Measurements from ENCODE around the gene TGOLN2. TPM values are rescaled to one million over a fixed set of nuclear protein-coding genes. Genes with fewer than 3 reads are reported as not detected.

Gene TGOLN2
- total and polyA plus RNA-seq, 2 of the 13 experiments (the other 11 are each of a cell fraction or from before 2014, with no cell fraction given), result 99.6 to 155 TPM

DNA sequence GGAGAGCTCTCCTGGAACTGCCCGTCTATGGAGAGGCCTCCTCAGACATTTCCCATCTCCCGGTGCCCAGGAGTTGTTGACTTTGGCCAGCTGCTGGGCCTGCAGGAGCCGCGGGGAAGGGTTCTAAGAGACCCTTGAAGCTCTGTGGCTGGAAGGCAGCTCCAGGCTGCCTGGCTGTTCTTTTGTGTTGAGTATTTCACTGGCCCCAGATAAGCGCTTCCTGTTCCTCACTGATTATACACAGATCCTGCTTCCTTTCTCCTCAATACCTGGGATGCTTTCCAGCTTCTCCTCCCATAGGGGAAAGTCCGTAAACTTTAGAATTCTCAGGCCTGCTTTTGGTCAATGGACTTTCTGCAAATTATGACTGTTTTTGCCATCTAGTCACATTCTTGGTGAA is 57.8 kb downstream of the TGOLN2 start (continued):
- no peak for TF ChIP-seq JDP2 (CRISPR knock-in tag; IDR thresholded peaks at IDR 0.05; ENCODE audit: borderline replicate concordance)
- no peak for TF ChIP-seq NFIC (IDR thresholded peaks at IDR 0.05; ENCODE audit: low read length)
- no peak for TF ChIP-seq MAFF (IDR thresholded peaks at IDR 0.05; ENCODE audit: low read depth, low read length)
- no peak for TF ChIP-seq ZBTB3 (CRISPR knock-in tag; IDR thresholded peaks at IDR 0.05; ENCODE audit: borderline replicate concordance, low read depth)
- TF ChIP-seq, protein P1, sequence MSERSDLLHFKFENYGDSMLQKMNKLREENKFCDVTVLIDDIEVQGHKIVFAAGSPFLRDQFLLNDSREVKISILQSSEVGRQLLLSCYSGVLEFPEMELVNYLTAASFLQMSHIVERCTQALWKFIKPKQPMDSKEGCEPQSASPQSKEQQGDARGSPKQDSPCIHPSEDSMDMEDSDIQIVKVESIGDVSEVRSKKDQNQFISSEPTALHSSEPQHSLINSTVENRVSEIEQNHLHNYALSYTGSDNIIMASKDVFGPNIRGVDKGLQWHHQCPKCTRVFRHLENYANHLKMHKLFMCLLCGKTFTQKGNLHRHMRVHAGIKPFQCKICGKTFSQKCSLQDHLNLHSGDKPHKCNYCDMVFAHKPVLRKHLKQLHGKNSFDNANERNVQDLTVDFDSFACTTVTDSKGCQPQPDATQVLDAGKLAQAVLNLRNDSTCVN (CRISPR knock-in tag; IDR thresholded peaks at IDR 0.05; ENCODE audit: borderline replicate concordance), result no peak
- TF ChIP-seq, protein P2, sequence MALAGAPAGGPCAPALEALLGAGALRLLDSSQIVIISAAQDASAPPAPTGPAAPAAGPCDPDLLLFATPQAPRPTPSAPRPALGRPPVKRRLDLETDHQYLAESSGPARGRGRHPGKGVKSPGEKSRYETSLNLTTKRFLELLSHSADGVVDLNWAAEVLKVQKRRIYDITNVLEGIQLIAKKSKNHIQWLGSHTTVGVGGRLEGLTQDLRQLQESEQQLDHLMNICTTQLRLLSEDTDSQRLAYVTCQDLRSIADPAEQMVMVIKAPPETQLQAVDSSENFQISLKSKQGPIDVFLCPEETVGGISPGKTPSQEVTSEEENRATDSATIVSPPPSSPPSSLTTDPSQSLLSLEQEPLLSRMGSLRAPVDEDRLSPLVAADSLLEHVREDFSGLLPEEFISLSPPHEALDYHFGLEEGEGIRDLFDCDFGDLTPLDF (CRISPR knock-in tag; IDR thresholded peaks at IDR 0.05), result no peak
- peak; percentile 82; the same call in 1 of the 2 replicates for TF ChIP-seq SP5 (CRISPR knock-in tag; IDR thresholded peaks at IDR 0.05; ENCODE audit: borderline replicate concordance, low read depth)
- TF ChIP-seq TSC22D2 (CRISPR knock-in tag; IDR thresholded peaks at IDR 0.05; ENCODE audit: borderline replicate concordance), result no peak
- peak; percentile 73; the same call in 1 of the 2 replicates for TF ChIP-seq ETV5 (CRISPR knock-in tag; IDR thresholded peaks at IDR 0.05; ENCODE audit: borderline replicate concordance)
- TF ChIP-seq PHF5A (CRISPR knock-in tag; IDR thresholded peaks at IDR 0.05; ENCODE audit: low read depth, unreplicated experiment), result no peak
- TF ChIP-seq HOXA3 (CRISPR knock-in tag; IDR thresholded peaks at IDR 0.05), result no peak
- no peak for TF ChIP-seq MTF1 (CRISPR knock-in tag; IDR thresholded peaks at IDR 0.05)
- TF ChIP-seq ADNP (CRISPR knock-in tag; IDR thresholded peaks at IDR 0.05), result no peak
- 0 out of 2 replicates have a peak, but pooled peaks have one; percentile 14 for TF ChIP-seq ELF1 (CRISPR knock-in tag; IDR thresholded peaks at IDR 0.05)
- TF ChIP-seq IKZF1 (IDR thresholded peaks at IDR 0.05), result no peak
- no peak for TF ChIP-seq ZNF496 (CRISPR knock-in tag; IDR thresholded peaks at IDR 0.05; ENCODE audit: insufficient replicate concordance)
- TF ChIP-seq IKZF4 (CRISPR knock-in tag; IDR thresholded peaks at IDR 0.05; ENCODE audit: borderline replicate concordance, low read depth, not compliant biosample characterization), result no peak
- no peak for TF ChIP-seq SMC3 (IDR thresholded peaks at IDR 0.05; ENCODE audit: low read length)
- no peak for TF ChIP-seq PAF1 (CRISPR knock-in tag; IDR thresholded peaks at IDR 0.05)
- TF ChIP-seq, protein P3, sequence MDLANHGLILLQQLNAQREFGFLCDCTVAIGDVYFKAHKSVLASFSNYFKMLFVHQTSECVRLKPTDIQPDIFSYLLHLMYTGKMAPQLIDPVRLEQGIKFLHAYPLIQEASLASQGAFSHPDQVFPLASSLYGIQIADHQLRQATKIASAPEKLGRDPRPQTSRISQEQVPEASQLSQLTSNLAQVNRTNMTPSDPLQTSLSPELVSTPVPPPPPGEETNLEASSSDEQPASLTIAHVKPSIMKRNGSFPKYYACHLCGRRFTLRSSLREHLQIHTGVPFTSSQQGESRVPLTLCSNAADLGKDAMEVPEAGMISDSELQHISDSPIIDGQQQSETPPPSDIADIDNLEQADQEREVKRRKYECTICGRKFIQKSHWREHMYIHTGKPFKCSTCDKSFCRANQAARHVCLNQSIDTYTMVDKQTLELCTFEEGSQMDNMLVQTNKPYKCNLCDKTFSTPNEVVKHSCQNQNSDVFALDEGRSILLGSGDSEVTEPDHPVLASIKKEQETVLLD (CRISPR knock-in tag; IDR thresholded peaks at IDR 0.05; ENCODE audit: low read depth), result no peak
- TF ChIP-seq RARG (CRISPR knock-in tag; IDR thresholded peaks at IDR 0.05; ENCODE audit: low read depth), result no peak
- TF ChIP-seq, protein P4, sequence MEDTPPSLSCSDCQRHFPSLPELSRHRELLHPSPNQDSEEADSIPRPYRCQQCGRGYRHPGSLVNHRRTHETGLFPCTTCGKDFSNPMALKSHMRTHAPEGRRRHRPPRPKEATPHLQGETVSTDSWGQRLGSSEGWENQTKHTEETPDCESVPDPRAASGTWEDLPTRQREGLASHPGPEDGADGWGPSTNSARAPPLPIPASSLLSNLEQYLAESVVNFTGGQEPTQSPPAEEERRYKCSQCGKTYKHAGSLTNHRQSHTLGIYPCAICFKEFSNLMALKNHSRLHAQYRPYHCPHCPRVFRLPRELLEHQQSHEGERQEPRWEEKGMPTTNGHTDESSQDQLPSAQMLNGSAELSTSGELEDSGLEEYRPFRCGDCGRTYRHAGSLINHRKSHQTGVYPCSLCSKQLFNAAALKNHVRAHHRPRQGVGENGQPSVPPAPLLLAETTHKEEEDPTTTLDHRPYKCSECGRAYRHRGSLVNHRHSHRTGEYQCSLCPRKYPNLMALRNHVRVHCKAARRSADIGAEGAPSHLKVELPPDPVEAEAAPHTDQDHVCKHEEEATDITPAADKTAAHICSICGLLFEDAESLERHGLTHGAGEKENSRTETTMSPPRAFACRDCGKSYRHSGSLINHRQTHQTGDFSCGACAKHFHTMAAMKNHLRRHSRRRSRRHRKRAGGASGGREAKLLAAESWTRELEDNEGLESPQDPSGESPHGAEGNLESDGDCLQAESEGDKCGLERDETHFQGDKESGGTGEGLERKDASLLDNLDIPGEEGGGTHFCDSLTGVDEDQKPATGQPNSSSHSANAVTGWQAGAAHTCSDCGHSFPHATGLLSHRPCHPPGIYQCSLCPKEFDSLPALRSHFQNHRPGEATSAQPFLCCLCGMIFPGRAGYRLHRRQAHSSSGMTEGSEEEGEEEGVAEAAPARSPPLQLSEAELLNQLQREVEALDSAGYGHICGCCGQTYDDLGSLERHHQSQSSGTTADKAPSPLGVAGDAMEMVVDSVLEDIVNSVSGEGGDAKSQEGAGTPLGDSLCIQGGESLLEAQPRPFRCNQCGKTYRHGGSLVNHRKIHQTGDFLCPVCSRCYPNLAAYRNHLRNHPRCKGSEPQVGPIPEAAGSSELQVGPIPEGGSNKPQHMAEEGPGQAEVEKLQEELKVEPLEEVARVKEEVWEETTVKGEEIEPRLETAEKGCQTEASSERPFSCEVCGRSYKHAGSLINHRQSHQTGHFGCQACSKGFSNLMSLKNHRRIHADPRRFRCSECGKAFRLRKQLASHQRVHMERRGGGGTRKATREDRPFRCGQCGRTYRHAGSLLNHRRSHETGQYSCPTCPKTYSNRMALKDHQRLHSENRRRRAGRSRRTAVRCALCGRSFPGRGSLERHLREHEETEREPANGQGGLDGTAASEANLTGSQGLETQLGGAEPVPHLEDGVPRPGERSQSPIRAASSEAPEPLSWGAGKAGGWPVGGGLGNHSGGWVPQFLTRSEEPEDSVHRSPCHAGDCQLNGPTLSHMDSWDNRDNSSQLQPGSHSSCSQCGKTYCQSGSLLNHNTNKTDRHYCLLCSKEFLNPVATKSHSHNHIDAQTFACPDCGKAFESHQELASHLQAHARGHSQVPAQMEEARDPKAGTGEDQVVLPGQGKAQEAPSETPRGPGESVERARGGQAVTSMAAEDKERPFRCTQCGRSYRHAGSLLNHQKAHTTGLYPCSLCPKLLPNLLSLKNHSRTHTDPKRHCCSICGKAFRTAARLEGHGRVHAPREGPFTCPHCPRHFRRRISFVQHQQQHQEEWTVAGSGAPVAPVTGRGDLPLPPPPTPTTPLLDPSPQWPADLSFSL (CRISPR knock-in tag; IDR thresholded peaks at IDR 0.05), result no peak

Data from HepG2 (cell line).